ENCODE data around the gene TIAM1.

TIAM1 gene

GRCh38 chr21:31111093-31111492, 233.0 kb downstream of the TIAM1 start:
- ChIA-PET CTCF (interaction anchor here (1.0 to 23.8 kb wide), 4 partner anchors 13 to 69 kb away, joined by 3 to 568 read pairs (median 40); no protein-coding TSS in a partner anchor), POLR2A (interaction anchor here (0.6 kb wide), 1 partner anchor 9 kb away, joined by 3 read pairs; no protein-coding TSS in a partner anchor)
- DNase-seq (ENCODE audit: low read depth, low spot score): no peak
- H3K4me3 ChIP-seq (ENCODE audit: low read depth, low read length): no peak overlapping the region
- TF ChIP-seq CTCF (IDR thresholded peaks at IDR 0.05; ENCODE audit: insufficient read depth, low read length, missing control alignments): no peak

- POLR2A ChIA-PET: no interaction called here
- DNase-seq (ENCODE audit: low read depth, low spot score): no peak
- no peak for TF ChIP-seq CTCF (IDR thresholded peaks at IDR 0.05; ENCODE audit: insufficient read depth, low read length, missing control alignments)
- no peak overlapping the region for H3K4me3 ChIP-seq (ENCODE audit: low read depth, low read length)
- CTCF ChIA-PET: interaction anchor here (0.6 to 23.8 kb wide), 9 partner anchors 10 to 494 kb away, joined by 4 to 568 read pairs (median 12); no protein-coding TSS in a partner anchor
Measured at GRCh38 chr21:31110430-31110829, 233.6 kb downstream of the TIAM1 start.

- H3K4me3 ChIP-seq (ENCODE audit: low read depth, low read length): no peak overlapping the region
- CTCF ChIA-PET: interaction anchor here (0.8 to 23.8 kb wide), 11 partner anchors 9 to 496 kb away, joined by 3 to 568 read pairs (median 11); no protein-coding TSS in a partner anchor
- TF ChIP-seq CTCF (IDR thresholded peaks at IDR 0.05; ENCODE audit: insufficient read depth, low read length, missing control alignments): no peak
- POLR2A ChIA-PET: no interaction called here
- DNase-seq (ENCODE audit: low read depth, low spot score): no peak
Measured at GRCh38 chr21:31107871-31108270, 236.2 kb downstream of the TIAM1 start.

GRCh38 chr21:31107176-31107785, 236.8 kb downstream of the TIAM1 start:
- no peak for TF ChIP-seq CTCF (IDR thresholded peaks at IDR 0.05; ENCODE audit: insufficient read depth, low read length, missing control alignments)
- ChIA-PET POLR2A (no interaction called here), CTCF (interaction anchor here (2.3 to 23.8 kb wide), 4 partner anchors 9 to 497 kb away, joined by 9 to 568 read pairs (median 40); no protein-coding TSS in a partner anchor)
- no peak overlapping the region for H3K4me3 ChIP-seq (ENCODE audit: low read depth, low read length)
- no peak for DNase-seq (ENCODE audit: low read depth, low spot score)

- no peak overlapping the region for H3K4me3 ChIP-seq (ENCODE audit: low read depth, low read length)
- CTCF ChIA-PET: interaction anchor here (1.5 to 23.8 kb wide), 3 partner anchors 76 to 501 kb away, joined by 5 to 568 read pairs (median 9); no protein-coding TSS in a partner anchor
- POLR2A ChIA-PET: no interaction called here
- DNase-seq (ENCODE audit: low read depth, low spot score): no peak
- no peak for TF ChIP-seq CTCF (IDR thresholded peaks at IDR 0.05; ENCODE audit: insufficient read depth, low read length, missing control alignments)
Measured at GRCh38 chr21:31103571-31104265, 240.3 kb downstream of the TIAM1 start.

GRCh38 chr21:31103163-31103562, 240.9 kb downstream of the TIAM1 start:
- ChIA-PET POLR2A (no interaction called here), CTCF (interaction anchor here (0.9 to 23.8 kb wide), 5 partner anchors 57 to 501 kb away, joined by 3 to 568 read pairs (median 5); no protein-coding TSS in a partner anchor)
- no peak overlapping the region for H3K4me3 ChIP-seq (ENCODE audit: low read depth, low read length)
- no peak for TF ChIP-seq CTCF (IDR thresholded peaks at IDR 0.05; ENCODE audit: insufficient read depth, low read length, missing control alignments)
- no peak for DNase-seq (ENCODE audit: low read depth, low spot score)

All from AG04449 (cell line).